HepG2 (cell line): ENCODE measurements around the gene PRR19. TPM values are rescaled to one million over a fixed set of nuclear protein-coding genes. Genes with fewer than 3 reads are reported as not detected.

Experiments used
- ARID2 ChIP-seq: sonication (generic); formaldehyde crosslinking; IDR thresholded peaks from 2 replicates; pipeline ENCODE4 v1.8.1; 2022; ENCODE audit warnings: mild to moderate bottlenecking, missing genetic modification reagents, borderline replicate concordance
- CBX1 ChIP-seq: IDR thresholded peaks from one replicate; pipeline ENCODE4 v1.6.1; 2016; ENCODE audit warnings: antibody characterized with exemption, low read depth
- FOSL1 ChIP-seq: sonication (generic); formaldehyde crosslinking; IDR thresholded peaks from 2 replicates; pipeline ENCODE4 v1.9.0; 2021; ENCODE audit warnings: missing genetic modification reagents, borderline replicate concordance
- FOXO1 ChIP-seq: sonication (generic); formaldehyde crosslinking; IDR thresholded peaks from 2 replicates; pipeline ENCODE4 v1.4.0; 2020; ENCODE audit warnings: missing genetic modification reagents
- GTF3A ChIP-seq: sonication (generic); formaldehyde crosslinking; conservative IDR thresholded peaks from 2 replicates; pipeline ENCODE4 v1.4.0; 2020; ENCODE audit warnings: mild to moderate bottlenecking, missing genetic modification reagents
- HCFC1 ChIP-seq: fragments of 150-350 bp; IDR thresholded peaks from 2 replicates; pipeline ENCODE4 v1.6.1; 2014; ENCODE audit warnings: low read depth, low read length
- HNF4G ChIP-seq, 2 experiments: sonication (generic) in 1 of 2; formaldehyde crosslinking in 1 of 2; IDR thresholded peaks; 2 replicates each; pipeline versions ENCODE4 v1.4.0 to v1.6.1; 2011 to 2020; ENCODE audit warnings: borderline replicate concordance in 2 of 2, low read depth in 2 of 2, mild to moderate bottlenecking in 2 of 2, low read length in 1 of 2, missing genetic modification reagents in 1 of 2, moderate library complexity in 1 of 2
- HNRNPUL1 ChIP-seq: fragments of 200-400 bp; formaldehyde crosslinking; IDR thresholded peaks from 2 replicates; pipeline ENCODE4 v1.6.1; 2017; ENCODE audit warnings: low read depth, mild to moderate bottlenecking, low read length, moderate library complexity
- MATR3 ChIP-seq: sonication (generic); formaldehyde crosslinking; IDR thresholded peaks from 2 replicates; pipeline ENCODE4 v1.4.0; 2020; ENCODE audit warnings: missing genetic modification reagents
- MEF2D ChIP-seq: sonication (generic); formaldehyde crosslinking; IDR thresholded peaks from 2 replicates; pipeline ENCODE4 v1.5.1; 2020; ENCODE audit warnings: mild to moderate bottlenecking, missing genetic modification reagents
- MIXL1 ChIP-seq: IDR thresholded peaks from 2 replicates; pipeline ENCODE4 v1.6.1; 2016
- RFX3 ChIP-seq: IDR thresholded peaks from 2 replicates; pipeline ENCODE4 v1.6.1; 2016; ENCODE audit warnings: missing biosample characterization, missing genetic modification reagents
- SNAPC2 ChIP-seq: sonication (generic); formaldehyde crosslinking; IDR thresholded peaks from 2 replicates; pipeline ENCODE4 v1.8.1; 2022; ENCODE audit warnings: mild to moderate bottlenecking, missing genetic modification reagents
- SPEN ChIP-seq: sonication (generic); formaldehyde crosslinking; IDR thresholded peaks from 2 replicates; pipeline ENCODE4 v1.5.1; 2020; ENCODE audit warnings: low read depth, mild to moderate bottlenecking, missing genetic modification reagents
- SUZ12 ChIP-seq: fragments of 150-350 bp; IDR thresholded peaks from 2 replicates; pipeline ENCODE4 v1.6.1; 2014; ENCODE audit warnings: low read depth, low read length
- TSC22D2 ChIP-seq: sonication (generic); formaldehyde crosslinking; IDR thresholded peaks from 2 replicates; pipeline ENCODE4 v1.5.1; 2020; ENCODE audit warnings: missing genetic modification reagents, mild to moderate bottlenecking, borderline replicate concordance
- ZKSCAN1 ChIP-seq: fragments of 150-350 bp; IDR thresholded peaks from 2 replicates; pipeline ENCODE4 v1.6.1; 2014; ENCODE audit warnings: low read length
- ZKSCAN5 ChIP-seq: sonication (generic); formaldehyde crosslinking; IDR thresholded peaks from 2 replicates; pipeline ENCODE4 v1.5.1; 2020; ENCODE audit warnings: mild to moderate bottlenecking, missing genetic modification reagents
- ZKSCAN8 ChIP-seq: IDR thresholded peaks from 2 replicates; pipeline ENCODE4 v1.6.1; 2016; ENCODE audit warnings: borderline replicate concordance, missing genetic modification reagents, missing compliant biosample characterization
- ZNF224 ChIP-seq: sonication (generic); formaldehyde crosslinking; IDR thresholded peaks from 2 replicates; pipeline ENCODE4 v1.5.0; 2020; ENCODE audit warnings: mild to moderate bottlenecking, missing genetic modification reagents
- ZNF253 ChIP-seq: sonication (generic); formaldehyde crosslinking; IDR thresholded peaks from 2 replicates; pipeline ENCODE4 v1.8.0; 2022; ENCODE audit warnings: mild to moderate bottlenecking, missing genetic modification reagents, borderline replicate concordance
- ZNF256 ChIP-seq: sonication (generic); formaldehyde crosslinking; conservative IDR thresholded peaks from 2 replicates; pipeline ENCODE4 v1.4.0; 2020; ENCODE audit warnings: missing genetic modification reagents
- ZNF333 ChIP-seq: sonication (generic); formaldehyde crosslinking; IDR thresholded peaks from 2 replicates; pipeline ENCODE4 v1.4.0; 2020; ENCODE audit warnings: mild to moderate bottlenecking, missing genetic modification reagents, borderline replicate concordance
- ZNF33A ChIP-seq: sonication (generic); formaldehyde crosslinking; IDR thresholded peaks from 2 replicates; pipeline ENCODE4 v1.5.1; 2020; ENCODE audit warnings: missing genetic modification reagents, mild to moderate bottlenecking, moderate library complexity, borderline replicate concordance
- ZNF382 ChIP-seq: sonication (generic); formaldehyde crosslinking; IDR thresholded peaks from 2 replicates; pipeline ENCODE4 v1.5.0; 2020; ENCODE audit warnings: missing genetic modification reagents, mild to moderate bottlenecking, borderline replicate concordance
- ZNF761 ChIP-seq: sonication (generic); formaldehyde crosslinking; conservative IDR thresholded peaks from 2 replicates; pipeline ENCODE4 v1.4.0; 2020; ENCODE audit warnings: mild to moderate bottlenecking, missing genetic modification reagents
- ZNF788 ChIP-seq: sonication (generic); formaldehyde crosslinking; IDR thresholded peaks from 2 replicates; pipeline ENCODE4 v1.5.0; 2020; ENCODE audit warnings: mild to moderate bottlenecking, missing genetic modification reagents, borderline replicate concordance
- polyA plus RNA-seq, 8 experiments: library from polyadenylated mRNA; depleted of rRNA in 3 of 8; stranded (reverse) in 7 of 8; unstranded in 1 of 8; fragments of >200 nt; fragmentation: Illumina TruSeq in 4 of 8; extraction: Trizol in 4 of 8; gene quantifications; 2 replicates each; pipeline versions ENCODE4 v1.2.1 to v1.2.3, GENCODE V29; 2011 to 2016; ENCODE audit warnings: low read depth in 4 of 8, missing spikeins in 1 of 8, mixed read lengths in 1 of 8; ENCODE audit not compliant: insufficient read depth in 1 of 8
- total RNA-seq, 5 experiments: library from RNA; depleted of rRNA; stranded (reverse); fragments of >200 nt; fragmentation: Illumina TruSeq; extraction: Trizol; gene quantifications; 2 replicates each; pipeline ENCODE4 v1.2.3, GENCODE V29; 2016; ENCODE audit warnings: low read depth in 1 of 5
- TF ChIP-seq, protein P1 (sequence below): sonication (generic); formaldehyde crosslinking; IDR thresholded peaks from 2 replicates; pipeline ENCODE4 v1.4.0; 2020; ENCODE audit warnings: low read depth, mild to moderate bottlenecking, missing genetic modification reagents
- TF ChIP-seq, protein P2 (sequence below): sonication (generic); formaldehyde crosslinking; IDR thresholded peaks from 2 replicates; pipeline ENCODE4 v1.5.0; 2020; ENCODE audit warnings: mild to moderate bottlenecking, missing genetic modification reagents, moderate library complexity

Gene PRR19
- total and polyA plus RNA-seq, 2 of the 13 experiments (the other 11 are each of a cell fraction or from before 2014, with no cell fraction given), result 0.21 to 0.33 TPM

DNA sequence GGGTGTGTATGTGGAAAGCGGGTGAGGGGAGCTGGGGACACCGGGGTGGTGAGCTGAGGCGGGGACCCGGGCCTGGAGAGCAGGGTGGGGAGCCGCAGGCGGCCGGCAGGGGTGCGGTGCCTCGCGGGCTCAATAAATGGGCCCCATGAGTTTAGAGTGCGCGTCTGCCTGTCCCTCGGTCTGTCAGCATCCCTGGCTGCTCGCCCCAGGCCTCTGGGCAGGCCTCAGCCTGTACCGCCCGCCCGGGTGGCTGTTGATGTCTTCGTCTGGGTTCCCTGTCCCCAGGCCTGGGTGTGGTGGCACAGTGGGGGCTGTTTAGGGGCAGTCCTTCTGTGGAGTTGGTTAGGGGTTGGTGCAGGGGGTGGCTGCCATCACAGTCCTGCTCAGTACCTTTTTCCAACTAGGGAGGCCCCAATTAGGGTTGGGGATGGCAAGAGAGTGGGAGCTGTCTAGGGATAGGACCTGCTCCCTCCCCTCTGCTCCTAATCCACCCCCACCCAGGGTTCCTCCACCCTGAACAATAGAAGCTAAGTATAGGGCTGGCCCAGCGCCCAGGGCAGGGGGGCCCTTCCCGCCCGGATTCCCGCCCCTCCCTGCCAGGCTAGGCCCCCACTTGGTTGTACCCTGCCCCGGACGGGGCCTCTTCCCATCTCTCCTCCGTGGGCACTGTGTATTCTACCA is 20.6 kb upstream of the PRR19 start (continued):
- TF ChIP-seq ZNF224 (no peak), RFX3 (CRISPR knock-in tag) (no peak), CBX1 (no peak), MATR3 (CRISPR knock-in tag) (no peak), SPEN (CRISPR knock-in tag) (no peak), ZNF382 (CRISPR knock-in tag) (no peak), TSC22D2 (CRISPR knock-in tag) (no peak), FOSL1 (CRISPR knock-in tag) (no peak), MEF2D (no peak), HNRNPUL1 (no peak), GTF3A (CRISPR knock-in tag) (no peak), MIXL1 (no peak), ZKSCAN1 (no peak), ZKSCAN5 (CRISPR knock-in tag) (no peak), SNAPC2 (CRISPR knock-in tag) (no peak), SUZ12 (no peak), ARID2 (CRISPR knock-in tag) (no peak), ZKSCAN8 (CRISPR knock-in tag) (no peak), ZNF333 (no peak), ZNF33A (CRISPR knock-in tag) (no peak), HCFC1 (no peak), ZNF253 (CRISPR knock-in tag) (no peak), ZNF256 (no peak), ZNF761 (CRISPR knock-in tag) (no peak), HNF4G (IDR thresholded peaks at IDR 0.05; ENCODE audit: borderline replicate concordance, low read depth, low read length) (no peak), HNF4G (CRISPR knock-in tag; IDR thresholded peaks at IDR 0.05; ENCODE audit: borderline replicate concordance, low read depth) (no peak), FOXO1 (CRISPR knock-in tag) (no peak), ZNF788 (CRISPR knock-in tag) (peak; percentile 25; the same call in 1 of the 2 replicates)
- TF ChIP-seq, protein P1, sequence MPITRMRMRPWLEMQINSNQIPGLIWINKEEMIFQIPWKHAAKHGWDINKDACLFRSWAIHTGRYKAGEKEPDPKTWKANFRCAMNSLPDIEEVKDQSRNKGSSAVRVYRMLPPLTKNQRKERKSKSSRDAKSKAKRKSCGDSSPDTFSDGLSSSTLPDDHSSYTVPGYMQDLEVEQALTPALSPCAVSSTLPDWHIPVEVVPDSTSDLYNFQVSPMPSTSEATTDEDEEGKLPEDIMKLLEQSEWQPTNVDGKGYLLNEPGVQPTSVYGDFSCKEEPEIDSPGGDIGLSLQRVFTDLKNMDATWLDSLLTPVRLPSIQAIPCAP, result no peak
- TF ChIP-seq, protein P2, sequence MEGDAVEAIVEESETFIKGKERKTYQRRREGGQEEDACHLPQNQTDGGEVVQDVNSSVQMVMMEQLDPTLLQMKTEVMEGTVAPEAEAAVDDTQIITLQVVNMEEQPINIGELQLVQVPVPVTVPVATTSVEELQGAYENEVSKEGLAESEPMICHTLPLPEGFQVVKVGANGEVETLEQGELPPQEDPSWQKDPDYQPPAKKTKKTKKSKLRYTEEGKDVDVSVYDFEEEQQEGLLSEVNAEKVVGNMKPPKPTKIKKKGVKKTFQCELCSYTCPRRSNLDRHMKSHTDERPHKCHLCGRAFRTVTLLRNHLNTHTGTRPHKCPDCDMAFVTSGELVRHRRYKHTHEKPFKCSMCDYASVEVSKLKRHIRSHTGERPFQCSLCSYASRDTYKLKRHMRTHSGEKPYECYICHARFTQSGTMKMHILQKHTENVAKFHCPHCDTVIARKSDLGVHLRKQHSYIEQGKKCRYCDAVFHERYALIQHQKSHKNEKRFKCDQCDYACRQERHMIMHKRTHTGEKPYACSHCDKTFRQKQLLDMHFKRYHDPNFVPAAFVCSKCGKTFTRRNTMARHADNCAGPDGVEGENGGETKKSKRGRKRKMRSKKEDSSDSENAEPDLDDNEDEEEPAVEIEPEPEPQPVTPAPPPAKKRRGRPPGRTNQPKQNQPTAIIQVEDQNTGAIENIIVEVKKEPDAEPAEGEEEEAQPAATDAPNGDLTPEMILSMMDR (CRISPR knock-in tag), result no peak
